Tibial nerve (tissue), 4 donors: Measurements from ENCODE around the gene PIEZO2.

ENCODE experiments used
- CTCF ChIP-seq, 5 experiments: fragments of 200-600 bp in 3 of 5; fragments of 450-650 bp in 2 of 5; sonication (generic) in 3 of 5; IDR thresholded peaks; one replicate each; pipeline ENCODE4 v1.5.1; 2016 to 2019; ENCODE audit warnings: antibody characterized with exemption in 5 of 5, mild to moderate bottlenecking in 3 of 5, moderate library complexity in 2 of 5
- EP300 ChIP-seq, 2 donors: sonication (generic); formaldehyde crosslinking; IDR thresholded peaks; one replicate each; pipeline ENCODE4 v1.6.1; 2017; ENCODE audit warnings: antibody characterized with exemption in 2 of 2, mild to moderate bottlenecking in 1 of 2
- POLR2A ChIP-seq, 2 donors: fragments of 450-650 bp; IDR thresholded peaks; one replicate each; pipeline ENCODE4 v1.6.1; 2017; ENCODE audit warnings: antibody characterized with exemption in 2 of 2, mild to moderate bottlenecking in 2 of 2, moderate library complexity in 2 of 2

GRCh38 chr18:11000071-11000470 is 149.3 kb downstream of the PIEZO2 start:
- no peak for TF ChIP-seq POLR2A (IDR thresholded peaks at IDR 0.05)
- no peak for TF ChIP-seq EP300 (IDR thresholded peaks at IDR 0.05)
- TF ChIP-seq CTCF (IDR thresholded peaks at IDR 0.05), result no peak
